IPS-18c (cell line): Measurements from ENCODE around the gene C19orf38.
"Not testable (repeated sequence)": the region's sequence is repeated elsewhere in the genome, so short reads cannot be mapped to it uniquely, and the experiment has no call there.

Experiments
- H3K4me3 ChIP-seq: 2 replicates; pipeline ENCODE4 v1.7.0; 2013; ENCODE audit warnings: low read depth, mild to moderate bottlenecking, low read length, moderate library complexity; ENCODE audit not compliant: insufficient read depth
- H3K9me3 ChIP-seq: one replicate; pipeline ENCODE4 v1.6.1; 2013; ENCODE audit warnings: mild to moderate bottlenecking, low read length, moderate library complexity; ENCODE audit not compliant: control insufficient read depth, insufficient read depth

Gene C19orf38

GRCh38 chr19:10863107-10863717 lies 15.0 kb downstream of the C19orf38 start:
- no peaks in the 10 kb centered on the region for H3K9me3 ChIP-seq
- H3K4me3 ChIP-seq, result no peak overlapping the region

DNA sequence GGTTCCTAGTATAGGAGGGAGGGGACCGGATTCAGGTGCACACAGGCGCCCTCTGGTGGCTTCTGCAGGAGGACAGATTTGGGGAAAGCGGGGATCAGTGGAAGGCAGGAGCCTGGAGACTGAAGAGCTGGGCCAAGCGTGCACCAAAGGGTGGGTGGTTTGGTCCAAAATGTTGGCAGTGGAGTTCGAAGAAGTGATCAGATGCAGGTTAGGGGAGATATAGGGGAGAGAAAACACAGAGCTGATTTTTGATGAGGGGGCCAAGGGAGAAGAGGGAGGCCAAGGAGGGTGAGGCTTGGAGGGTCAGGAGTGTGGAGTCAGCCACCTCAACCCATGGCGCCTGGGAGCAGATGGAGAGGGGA lies 16.3 kb downstream of the C19orf38 start:
- Histone ChIP-seq H3K9me3 (no peaks in the 10 kb centered on the region), H3K4me3 (no peak overlapping the region)

- Histone ChIP-seq H3K4me3 (no peak overlapping the region), H3K9me3 (no peaks in the 10 kb centered on the region)
Observed at GRCh38 chr19:10866495-10866894, 18.3 kb downstream of the C19orf38 start.

GRCh38 chr19:10868872-10869547 lies 20.8 kb downstream of the C19orf38 start:
- Histone ChIP-seq H3K4me3 (no peak overlapping the region), H3K9me3 (no peaks in the 10 kb centered on the region)

DNA sequence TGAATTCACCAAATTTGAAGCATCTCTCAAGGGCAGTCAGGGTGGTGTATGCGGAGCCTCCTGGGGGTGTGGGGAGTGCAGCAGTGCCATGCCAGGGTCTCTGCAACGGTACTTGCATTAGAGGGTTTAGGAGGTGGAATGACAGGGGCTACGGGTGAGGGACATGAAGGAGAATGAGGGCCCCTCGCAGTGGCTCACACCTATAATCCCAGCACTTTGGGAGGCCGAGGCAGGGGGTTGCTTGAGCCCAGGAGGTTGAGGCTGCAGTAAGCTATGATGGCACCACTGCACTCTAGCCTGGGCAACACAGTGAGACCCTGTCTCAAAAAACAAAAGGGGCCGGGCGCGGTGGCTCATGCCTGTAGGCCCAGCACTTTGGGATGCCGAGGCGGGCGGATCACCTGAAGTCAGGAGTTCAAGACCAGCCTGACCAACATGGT lies 21.7 kb downstream of the C19orf38 start:
- H3K9me3 ChIP-seq, H3K4me3 ChIP-seq: not testable (repeated sequence)

- Histone ChIP-seq H3K4me3 (peak overlapping the region; percentile 43; the same call in 1 of the 2 replicates), H3K9me3 (no peaks in the 10 kb centered on the region)
Observed at GRCh38 chr19:10870501-10870954, 22.3 kb downstream of the C19orf38 start.

GRCh38 chr19:10870955-10871603 lies 22.9 kb downstream of the C19orf38 start, which contains the start of gene CARM1:
TSS of gene CARM1 (plus strand) at chr19:10871553. CDS start at chr19:10871703, 150 bp downstream.
- peak within 1 kb of the TSS; percentile 76 for H3K4me3 ChIP-seq
- H3K9me3 ChIP-seq, result no peaks in the 10 kb centered on the region

- H3K9me3 ChIP-seq, result no peaks in the 10 kb centered on the region
- peak overlapping the region; percentile 76 for H3K4me3 ChIP-seq
Observed at GRCh38 chr19:10871711-10872545, 23.7 kb downstream of the C19orf38 start.

DNA sequence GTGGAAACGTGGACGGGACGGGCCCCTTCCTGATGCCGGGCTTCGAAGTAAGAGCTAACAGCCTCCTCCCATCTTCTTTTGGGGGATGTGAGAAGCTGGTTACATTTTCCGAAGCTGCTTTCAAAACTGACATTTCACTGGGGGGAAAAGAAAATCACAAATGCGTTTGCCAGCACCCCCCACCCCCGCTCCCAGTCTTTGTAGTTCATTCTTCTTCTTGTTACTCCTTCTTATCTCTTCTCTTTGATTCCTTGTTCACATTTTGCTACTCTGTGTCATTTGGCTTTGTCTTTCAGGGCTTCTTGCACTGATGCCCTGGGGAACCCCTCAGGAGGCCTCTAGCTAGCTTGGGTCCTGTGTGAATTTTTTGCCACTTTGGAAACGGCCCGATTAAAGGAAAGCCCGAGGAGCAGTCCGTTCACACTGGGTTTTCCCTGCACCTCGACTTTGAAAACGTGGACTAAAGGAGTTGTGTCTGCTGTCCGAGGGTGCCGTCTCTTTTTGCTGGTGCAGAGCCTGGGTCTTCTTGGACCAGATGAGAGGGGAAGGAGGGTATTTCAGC lies 24.4 kb downstream of the C19orf38 start:
- H3K9me3 ChIP-seq, result no peaks in the 10 kb centered on the region
- H3K4me3 ChIP-seq, result peak overlapping the region; percentile 76

DNA sequence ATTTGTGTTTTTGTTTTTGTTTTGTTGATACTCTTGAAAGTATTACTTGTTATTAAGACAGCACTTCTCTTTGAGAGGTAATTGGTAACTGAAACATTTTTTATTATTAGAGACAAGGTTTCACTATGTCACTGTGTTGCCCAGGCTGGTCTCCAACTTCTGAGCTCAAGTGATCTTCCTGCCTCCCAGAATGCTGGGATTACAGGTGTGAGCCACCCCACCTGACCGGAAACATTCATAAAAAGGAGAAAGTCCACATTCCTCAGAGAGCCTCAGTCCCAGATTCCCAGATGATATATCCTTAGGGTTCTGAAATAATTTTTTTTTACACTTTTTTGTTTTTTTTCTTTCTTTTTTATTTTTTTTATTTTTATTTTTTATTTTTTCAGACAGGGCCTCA lies 25.8 kb downstream of the C19orf38 start:
- Histone ChIP-seq H3K9me3 (no peaks in the 10 kb centered on the region), H3K4me3 (no peak overlapping the region)

DNA sequence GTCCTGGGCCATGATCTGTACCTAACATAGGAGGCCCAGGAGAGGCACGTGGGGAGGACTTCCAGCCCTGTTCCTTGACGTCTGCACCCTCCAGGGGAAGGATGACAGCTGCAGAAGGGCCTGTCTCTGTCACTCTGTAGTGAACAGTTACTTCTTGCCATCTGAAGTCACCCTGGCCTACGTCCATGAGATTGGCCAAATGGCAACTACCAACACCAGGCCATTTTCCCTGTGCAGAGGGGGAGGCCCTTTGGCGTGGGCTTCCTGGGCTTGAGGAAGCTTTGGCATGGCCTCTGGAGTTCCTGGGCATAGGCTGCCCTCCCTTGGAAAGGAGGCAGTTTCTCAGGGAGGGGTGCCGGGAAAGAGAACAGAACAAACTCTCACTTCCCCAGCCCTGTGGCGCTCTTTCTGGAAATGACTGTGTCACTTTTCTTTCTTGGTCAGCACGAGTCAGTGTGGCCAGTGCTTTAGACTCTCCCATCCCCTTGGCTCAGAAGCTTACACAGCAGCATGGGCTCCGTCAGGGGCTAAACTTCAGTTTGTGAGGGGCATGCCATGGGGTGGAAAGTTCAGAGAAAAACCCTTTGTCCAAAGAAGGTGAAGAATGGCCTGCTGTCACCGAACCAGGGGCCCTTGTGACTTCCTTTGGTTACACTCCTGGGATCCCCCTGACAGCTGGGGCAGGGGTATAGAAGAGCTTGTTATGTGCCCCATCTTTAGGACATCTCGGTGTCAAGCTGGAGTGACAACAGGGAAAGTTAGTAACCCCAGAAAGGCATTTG lies 28.4 kb downstream of the C19orf38 start:
- no peak overlapping the region for H3K4me3 ChIP-seq
- H3K9me3 ChIP-seq, result no peaks in the 10 kb centered on the region

- not testable (repeated sequence) for H3K9me3 ChIP-seq, H3K4me3 ChIP-seq
Observed at GRCh38 chr19:10877608-10878007, 29.4 kb downstream of the C19orf38 start.

DNA sequence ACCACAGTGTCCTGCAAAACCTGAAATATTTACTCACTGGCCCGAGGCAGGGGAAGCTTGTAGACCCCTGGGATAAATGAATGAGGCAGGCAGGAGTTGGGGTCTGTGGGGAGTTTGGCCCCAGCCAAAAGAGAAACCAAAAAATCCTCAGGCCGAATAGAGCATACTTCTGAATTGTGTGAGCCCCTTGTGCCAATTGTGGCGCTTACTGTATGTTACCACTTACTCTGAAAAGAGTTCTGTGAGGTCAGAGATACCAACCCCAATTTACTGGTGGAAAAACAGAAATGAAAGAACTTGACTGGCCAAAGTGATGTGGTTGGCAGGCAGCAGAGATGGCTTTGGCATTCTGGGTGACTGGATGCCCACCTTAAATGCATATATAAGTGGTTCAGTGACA lies 30.0 kb downstream of the C19orf38 start:
- no peak overlapping the region for H3K4me3 ChIP-seq
- no peaks in the 10 kb centered on the region for H3K9me3 ChIP-seq

DNA sequence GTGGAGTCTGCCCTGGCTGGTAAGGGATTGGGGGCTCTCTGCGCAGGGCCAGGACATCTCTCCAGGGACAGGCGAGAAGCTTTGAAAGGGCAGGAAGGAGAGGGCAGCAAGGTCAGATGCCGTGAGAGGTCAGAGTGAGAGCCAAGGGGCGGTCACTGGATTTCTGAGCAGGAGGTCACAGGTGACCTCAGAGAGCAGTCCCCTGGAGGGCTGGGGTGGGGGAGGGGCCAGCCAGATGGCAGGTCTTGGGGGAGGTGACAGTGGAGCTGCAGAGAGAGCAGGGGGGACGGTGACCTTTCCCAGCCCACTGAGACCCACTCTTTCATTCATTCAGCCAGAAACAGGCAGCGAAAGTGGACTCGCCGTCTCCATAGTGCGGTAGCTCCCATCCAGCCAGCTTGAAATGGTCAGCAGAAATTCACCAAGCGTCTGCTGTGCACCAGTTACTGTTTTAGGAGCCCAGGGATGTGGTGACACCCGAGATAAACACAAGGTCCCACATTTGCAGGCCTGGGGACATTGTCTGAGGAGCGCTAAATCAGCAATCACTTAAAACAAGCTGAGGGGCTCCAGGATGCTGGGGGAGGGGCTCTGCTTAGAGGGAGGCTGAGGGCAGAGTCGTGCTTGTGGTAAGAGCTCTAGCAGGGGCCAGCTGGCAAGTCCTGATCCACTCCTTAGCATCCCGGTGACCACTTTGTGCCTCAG lies 33.3 kb downstream of the C19orf38 start:
- Histone ChIP-seq H3K9me3 (no peaks in the 10 kb centered on the region), H3K4me3 (no peak overlapping the region; the same call in 1 of the 2 replicates)

DNA sequence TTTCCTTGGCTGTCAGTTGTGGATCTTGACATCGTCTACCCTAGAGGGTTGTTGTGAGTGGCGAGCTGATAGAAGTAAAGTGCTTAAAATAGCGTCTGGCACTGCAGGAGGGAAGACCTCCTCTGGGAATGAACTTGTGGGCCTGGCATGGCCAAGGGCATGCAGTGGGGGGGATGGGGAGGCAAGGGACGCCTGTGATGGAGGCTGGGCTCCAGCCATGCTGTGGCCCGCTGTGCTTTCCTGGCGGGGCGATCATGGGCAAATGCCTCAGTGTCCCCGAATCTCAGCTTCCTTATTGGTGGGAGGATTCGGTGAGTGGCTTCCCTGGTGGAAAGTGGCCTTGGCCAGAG lies 33.9 kb downstream of the C19orf38 start:
- no peak overlapping the region; the same call in 1 of the 2 replicates for H3K4me3 ChIP-seq
- no peaks in the 10 kb centered on the region for H3K9me3 ChIP-seq

GRCh38 chr19:10884274-10884673 lies 36.1 kb downstream of the C19orf38 start:
- H3K9me3 ChIP-seq, result no peaks in the 10 kb centered on the region
- H3K4me3 ChIP-seq, result no peak overlapping the region
